CD4-positive, alpha-beta T cell treated with Interleukin-15 for 4 hours (primary cell): ENCODE data around the gene LRP1-AS.
A peak's percentile ranks its signal among the peaks of the same experiment; 100 is the strongest.
"Not testable (repeated sequence)": the region's sequence is repeated elsewhere in the genome, so short reads cannot be mapped to it uniquely, and the experiment has no call there.

Experiments used
- DNase-seq: peaks from one replicate; pipeline ENCODE4 v3.0.0-alpha.2; 2020; ENCODE audit warnings: low spot score

Gene LRP1-AS

GRCh38 chr12:57139796-57140649 is 7.4 kb downstream of the LRP1-AS start:
- no peak for DNase-seq

GRCh38 chr12:57138526-57139272 is 8.7 kb downstream of the LRP1-AS start:
- no peak for DNase-seq

- no peak for DNase-seq
Observed at GRCh38 chr12:57135527-57136326, 11.7 kb downstream of the LRP1-AS start.

- no peak for DNase-seq
Observed at GRCh38 chr12:57134949-57135348, 12.5 kb downstream of the LRP1-AS start.

- no peak for DNase-seq
Observed at GRCh38 chr12:57133916-57134315, 13.5 kb downstream of the LRP1-AS start.

GRCh38 chr12:57133013-57133569 is 14.3 kb downstream of the LRP1-AS start:
- DNase-seq = no peak

GRCh38 chr12:57131896-57132744 is 15.3 kb downstream of the LRP1-AS start:
- no peak for DNase-seq

- DNase-seq = no peak
Observed at GRCh38 chr12:57130941-57131340, 16.5 kb downstream of the LRP1-AS start.

- DNase-seq = no peak
Observed at GRCh38 chr12:57129889-57130288, 17.5 kb downstream of the LRP1-AS start.

GRCh38 chr12:57129321-57129842 is 18.0 kb downstream of the LRP1-AS start:
- DNase-seq = no peak

GRCh38 chr12:57128519-57129247 is 18.7 kb downstream of the LRP1-AS start:
- DNase-seq = no peak

GRCh38 chr12:57127726-57128518 is 19.5 kb downstream of the LRP1-AS start, which contains the start of gene LRP1:
Gene LRP1, plus strand, starts transcription at chr12:57128483. Its CDS starts 482 bp downstream, at chr12:57128965.
- peak; percentile 78 for DNase-seq

GRCh38 chr12:57127101-57127725 is 20.2 kb downstream of the LRP1-AS start:
- DNase-seq = peak; percentile 77

GRCh38 chr12:57126561-57126960 is 20.9 kb downstream of the LRP1-AS start:
- no peak for DNase-seq

- no peak for DNase-seq
Observed at GRCh38 chr12:57126061-57126460, 21.4 kb downstream of the LRP1-AS start.

- DNase-seq = peak; percentile 82
Observed at GRCh38 chr12:57124261-57124877, 23.1 kb downstream of the LRP1-AS start.

GRCh38 chr12:57123813-57124212 is 23.6 kb downstream of the LRP1-AS start:
- DNase-seq = no peak

- not testable (repeated sequence) for DNase-seq
Observed at GRCh38 chr12:57120718-57121117, 26.7 kb downstream of the LRP1-AS start.
